GM12878 (cell line): ENCODE measurements around the gene TSPAN7. TPM values are rescaled to one million over a fixed set of nuclear protein-coding genes. Genes with fewer than 3 reads are reported as not detected.

Source experiments
- CBX5 ChIP-seq: sonication (generic); IDR thresholded peaks from 2 replicates; pipeline ENCODE4 v1.6.1; 2016; ENCODE audit warnings: low read depth, moderate library complexity, mild to moderate bottlenecking, inconsistent platforms
- EGR1 ChIP-seq, 2 experiments: IDR thresholded peaks; 1 replicate in 1 of 2; 2 replicates in 1 of 2; pipeline ENCODE4 v1.6.1; 2011 to 2012; ENCODE audit warnings: low read depth in 2 of 2, low read length in 2 of 2, borderline replicate concordance in 1 of 2, mild to moderate bottlenecking in 1 of 2, moderate library complexity in 1 of 2
- ESRRA ChIP-seq: IDR thresholded peaks from 2 replicates; pipeline ENCODE4 v1.6.1; 2012; ENCODE audit warnings: mild to moderate bottlenecking, low read length, improper control_type of control experiment
- ETV6 ChIP-seq, 2 experiments: fragments of 450-650 bp in 1 of 2; IDR thresholded peaks in 1 of 2; conservative IDR thresholded peaks in 1 of 2; 2 replicates each; pipeline ENCODE4 v1.6.1; 2014; ENCODE audit warnings: antibody characterized with exemption in 1 of 2, borderline replicate concordance in 1 of 2, low read depth in 1 of 2, mild to moderate bottlenecking in 1 of 2, moderate library complexity in 1 of 2
- FOS ChIP-seq: IDR thresholded peaks from 3 replicates; pipeline ENCODE4 v1.6.1; 2011; ENCODE audit warnings: borderline replicate concordance; ENCODE audit not compliant: insufficient read length; ENCODE audit errors: extremely low read depth
- FOXM1 ChIP-seq: IDR thresholded peaks from 2 replicates; pipeline ENCODE4 v1.6.1; 2012; ENCODE audit warnings: low read depth, mild to moderate bottlenecking, inconsistent platforms, low read length, moderate library complexity
- GATAD2B ChIP-seq: fragments of 450-650 bp; conservative IDR thresholded peaks from 2 replicates; pipeline ENCODE4 v1.6.1; 2017; ENCODE audit warnings: low read depth, mild to moderate bottlenecking, moderate library complexity
- HDAC6 ChIP-seq: fragments of 200-600 bp; sonication (generic); IDR thresholded peaks from one replicate; pipeline ENCODE4 v1.8.0; 2017; ENCODE audit warnings: antibody characterized with exemption; ENCODE audit not compliant: unreplicated experiment
- MYC ChIP-seq: IDR thresholded peaks from 2 replicates; pipeline ENCODE4 v1.6.1; 2011; ENCODE audit warnings: mild to moderate bottlenecking, low read length, moderate library complexity, inconsistent platforms; ENCODE audit not compliant: insufficient read depth, insufficient replicate concordance, insufficient read length, severe bottlenecking
- RBBP5 ChIP-seq: fragments of 200-600 bp; sonication (generic); conservative IDR thresholded peaks from 2 replicates; pipeline ENCODE4 v1.6.1; 2016
- SMAD1 ChIP-seq: fragments of 450-650 bp; IDR thresholded peaks from 2 replicates; pipeline ENCODE4 v1.6.1; 2018; ENCODE audit warnings: mild to moderate bottlenecking, low read depth; ENCODE audit not compliant: partially characterized antibody
- SUZ12 ChIP-seq: fragments of 200-600 bp; sonication (generic); IDR thresholded peaks from one replicate; pipeline ENCODE4 v1.6.1; 2018; ENCODE audit warnings: antibody characterized with exemption, mild to moderate bottlenecking; ENCODE audit not compliant: unreplicated experiment
- ZBED1 ChIP-seq: IDR thresholded peaks from 2 replicates; pipeline ENCODE4 v1.6.1; 2016; ENCODE audit warnings: borderline replicate concordance
- ZBTB4 ChIP-seq: fragments of 450-650 bp; formaldehyde crosslinking; IDR thresholded peaks from 2 replicates; pipeline ENCODE4 v1.4.0; 2022; ENCODE audit warnings: mild to moderate bottlenecking, moderate library complexity
- ZBTB40 ChIP-seq: fragments of 450-650 bp; IDR thresholded peaks from 2 replicates; pipeline ENCODE4 v1.6.1; 2016; ENCODE audit warnings: mild to moderate bottlenecking, moderate library complexity, borderline replicate concordance
- ZNF274 ChIP-seq: IDR thresholded peaks from one replicate; pipeline ENCODE4 v1.8.0; 2011; ENCODE audit not compliant: insufficient read length, insufficient read depth
- polyA plus RNA-seq, 11 experiments: library from polyadenylated mRNA; depleted of rRNA in 4 of 11; unstranded in 6 of 11; stranded (reverse) in 5 of 11; fragments of >200 nt; fragmentation: Nextera tagmentation in 4 of 11; fragmentation: Illumina TruSeq in 1 of 11; extraction: Ambion mirVana in 4 of 11; extraction: Trizol in 1 of 11; gene quantifications; 1 replicate in 1 of 11; 2 replicates in 10 of 11; pipeline versions ENCODE4 v1.2.1 to v1.2.3, GENCODE V29; 2011 to 2016; ENCODE audit warnings: inconsistent platforms in 2 of 11, missing spikeins in 2 of 11, low read depth in 1 of 11
- total RNA-seq, 4 experiments: library from RNA; depleted of rRNA in 3 of 4; stranded (reverse); fragments of >200 nt in 3 of 4; fragmentation: Illumina TruSeq in 1 of 4; extraction: Trizol in 1 of 4; gene quantifications; 2 replicates each; pipeline versions ENCODE4 v1.2.1 to v1.2.3, GENCODE V29; 2013 to 2021
- TF ChIP-seq, protein P1 (sequence below): IDR thresholded peaks from 2 replicates; pipeline ENCODE4 v1.6.1; 2011; ENCODE audit warnings: low read depth, low read length, improper control_type of control experiment, borderline replicate concordance

The TSPAN7 gene
- total and polyA plus RNA-seq, 10 of the 15 experiments (the other 5 are each of a cell fraction or from before 2014, with no cell fraction given) = 0.04 to 0.77 (median 0.14) TPM; not detected in 4

DNA sequence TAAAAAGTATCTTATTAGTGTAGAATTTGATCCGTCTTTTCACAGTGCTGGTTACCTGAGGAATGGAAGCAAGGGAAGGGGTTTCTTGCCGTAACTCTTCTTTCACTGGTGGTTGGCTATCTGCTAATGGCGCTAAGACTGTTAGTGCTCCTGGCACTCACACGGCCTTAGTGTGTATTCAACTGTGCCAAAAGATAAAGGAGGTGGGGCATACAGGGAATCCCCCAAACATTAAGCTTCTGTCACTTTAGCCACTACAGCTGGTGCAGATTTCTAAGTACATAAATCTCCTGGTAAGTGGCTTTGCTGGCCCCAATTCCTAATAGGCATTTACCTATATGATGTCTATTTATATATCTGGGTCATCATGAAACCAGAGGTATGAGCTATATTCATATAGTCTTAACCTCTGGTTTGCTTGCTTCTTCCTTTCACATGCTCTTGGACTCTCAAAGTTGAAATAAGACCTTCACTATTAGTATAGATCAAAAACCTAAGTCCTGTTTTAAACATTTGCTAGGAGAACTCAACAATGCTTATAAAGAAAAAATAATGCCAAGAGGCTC, 95.1 kb downstream of the TSPAN7 start (continued):
- TF ChIP-seq FOXM1 = no peak
- TF ChIP-seq ZBED1 = no peak
- no peak for TF ChIP-seq GATAD2B
- TF ChIP-seq ETV6 (conservative IDR thresholded peaks at IDR 0.05 in 1 of 2, IDR thresholded peaks at IDR 0.05 in 1 of 2; ENCODE audit: borderline replicate concordance in 1 of 2, low read depth in 1 of 2) = no peak
- no peak for TF ChIP-seq ESRRA
- no peak for TF ChIP-seq RBBP5
- no peak for TF ChIP-seq SUZ12
- no peak for TF ChIP-seq EGR1 (IDR thresholded peaks at IDR 0.05; ENCODE audit: borderline replicate concordance in 1 of 2, low read depth in 2 of 2, low read length in 2 of 2)
- no peak for TF ChIP-seq ZNF274
- no peak for TF ChIP-seq MYC
- no peak for TF ChIP-seq HDAC6
- TF ChIP-seq ZBTB4 = no peak
- no peak for TF ChIP-seq SMAD1
- TF ChIP-seq, protein P1, sequence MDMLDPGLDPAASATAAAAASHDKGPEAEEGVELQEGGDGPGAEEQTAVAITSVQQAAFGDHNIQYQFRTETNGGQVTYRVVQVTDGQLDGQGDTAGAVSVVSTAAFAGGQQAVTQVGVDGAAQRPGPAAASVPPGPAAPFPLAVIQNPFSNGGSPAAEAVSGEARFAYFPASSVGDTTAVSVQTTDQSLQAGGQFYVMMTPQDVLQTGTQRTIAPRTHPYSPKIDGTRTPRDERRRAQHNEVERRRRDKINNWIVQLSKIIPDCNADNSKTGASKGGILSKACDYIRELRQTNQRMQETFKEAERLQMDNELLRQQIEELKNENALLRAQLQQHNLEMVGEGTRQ = no peak
- no peak for TF ChIP-seq ZBTB40
- TF ChIP-seq CBX5 = no peak
- TF ChIP-seq FOS = no peak
